ENCODE results near the gene PTPRN2. TPM values are rescaled to one million over a fixed set of nuclear protein-coding genes. Genes with fewer than 3 reads are reported as not detected.

PTPRN2 gene
- total and polyA plus RNA-seq, 2 donors (not counting 3 experiments of a cell fraction or from before 2014, with no cell fraction given) = 0.62 to 0.88 TPM

DNA sequence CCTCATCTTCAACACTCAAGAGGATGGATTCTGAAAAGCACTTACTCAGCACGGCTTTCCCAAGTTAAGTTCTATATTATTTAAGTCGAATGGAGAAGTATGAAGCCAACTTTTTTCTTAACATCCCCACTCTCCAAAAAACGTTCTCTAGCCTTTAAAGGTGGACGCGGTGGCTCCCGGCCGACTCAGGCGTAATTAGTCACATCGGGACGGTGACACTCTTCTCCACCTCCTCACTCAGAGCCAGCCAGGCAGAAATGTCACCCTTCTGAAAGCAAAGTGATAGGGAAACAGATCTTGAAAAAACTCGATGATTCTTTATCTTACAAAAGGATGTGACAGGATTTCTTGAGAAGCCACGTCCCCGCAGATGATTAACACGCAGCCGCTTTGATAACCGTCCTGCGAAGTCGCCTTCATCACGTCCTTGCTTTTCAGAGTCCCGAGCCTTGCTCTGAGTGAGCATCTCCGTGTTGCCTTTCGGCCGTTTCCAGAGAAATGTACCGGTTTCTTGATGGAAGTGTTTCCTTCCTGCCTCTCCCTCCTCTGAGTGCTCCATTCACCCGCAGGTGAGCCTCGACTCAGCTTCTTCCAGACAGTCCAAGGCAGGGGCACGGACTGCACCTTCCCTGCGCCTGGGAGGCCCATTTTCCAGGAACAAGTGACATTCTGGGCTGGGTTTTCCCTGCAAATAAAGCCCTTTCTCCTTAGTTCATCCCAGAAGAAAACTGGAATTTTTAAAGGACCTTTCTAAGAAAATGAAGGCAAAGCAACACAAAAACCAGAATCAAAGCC lies 936.1 kb downstream of the PTPRN2 start:
- no peaks in the 10 kb centered on the region for H3K27me3 ChIP-seq (ENCODE audit: control insufficient read depth in 2 of 2, insufficient read depth in 2 of 2, low read length in 2 of 2)
- no peak overlapping the region for H2AFZ ChIP-seq (ENCODE audit: low read depth, low read length)
- no peak overlapping the region for H3K4me3 ChIP-seq (replicated peaks in 1 of 3; ENCODE audit: insufficient read depth in 1 of 3, low read depth in 1 of 3, low read length in 3 of 3)
- TF ChIP-seq EZH2 (IDR thresholded peaks at IDR 0.05; ENCODE audit: borderline replicate concordance, low read depth, low read length, severe bottlenecking) (no peak), MYC (IDR thresholded peaks at IDR 0.05; ENCODE audit: low read depth, low read length) (no peak), JUN (IDR thresholded peaks at IDR 0.05; ENCODE audit: borderline replicate concordance, insufficient read depth, insufficient read length, low read depth) (no peak), POLR2AphosphoS5 (IDR thresholded peaks at IDR 0.05; ENCODE audit: insufficient read depth, low read depth, low read length) (no peak), GATA2 (IDR thresholded peaks at IDR 0.05; ENCODE audit: insufficient read depth, insufficient read length, low read depth, low read length) (no peak), POLR2A (IDR thresholded peaks at IDR 0.05; ENCODE audit: low read depth, low read length) (no peak), FOS (IDR thresholded peaks at IDR 0.05; ENCODE audit: borderline replicate concordance, insufficient read depth, low read length) (no peak)
- TF ChIP-seq, protein P1, sequence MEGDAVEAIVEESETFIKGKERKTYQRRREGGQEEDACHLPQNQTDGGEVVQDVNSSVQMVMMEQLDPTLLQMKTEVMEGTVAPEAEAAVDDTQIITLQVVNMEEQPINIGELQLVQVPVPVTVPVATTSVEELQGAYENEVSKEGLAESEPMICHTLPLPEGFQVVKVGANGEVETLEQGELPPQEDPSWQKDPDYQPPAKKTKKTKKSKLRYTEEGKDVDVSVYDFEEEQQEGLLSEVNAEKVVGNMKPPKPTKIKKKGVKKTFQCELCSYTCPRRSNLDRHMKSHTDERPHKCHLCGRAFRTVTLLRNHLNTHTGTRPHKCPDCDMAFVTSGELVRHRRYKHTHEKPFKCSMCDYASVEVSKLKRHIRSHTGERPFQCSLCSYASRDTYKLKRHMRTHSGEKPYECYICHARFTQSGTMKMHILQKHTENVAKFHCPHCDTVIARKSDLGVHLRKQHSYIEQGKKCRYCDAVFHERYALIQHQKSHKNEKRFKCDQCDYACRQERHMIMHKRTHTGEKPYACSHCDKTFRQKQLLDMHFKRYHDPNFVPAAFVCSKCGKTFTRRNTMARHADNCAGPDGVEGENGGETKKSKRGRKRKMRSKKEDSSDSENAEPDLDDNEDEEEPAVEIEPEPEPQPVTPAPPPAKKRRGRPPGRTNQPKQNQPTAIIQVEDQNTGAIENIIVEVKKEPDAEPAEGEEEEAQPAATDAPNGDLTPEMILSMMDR (IDR thresholded peaks at IDR 0.05; ENCODE audit: extremely low read depth in 1 of 2, insufficient read depth in 1 of 2, low read depth in 1 of 2, low read length in 2 of 2) = no peak
- TF ChIP-seq, protein P2, sequence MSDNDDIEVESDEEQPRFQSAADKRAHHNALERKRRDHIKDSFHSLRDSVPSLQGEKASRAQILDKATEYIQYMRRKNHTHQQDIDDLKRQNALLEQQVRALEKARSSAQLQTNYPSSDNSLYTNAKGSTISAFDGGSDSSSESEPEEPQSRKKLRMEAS (IDR thresholded peaks at IDR 0.05; ENCODE audit: insufficient read depth, insufficient read length) = no peak
- ChIA-PET CTCF (no interaction called here), POLR2A (no interaction called here)
- H4K20me1 ChIP-seq (replicated peaks; ENCODE audit: control insufficient read depth, extremely low read depth, insufficient read depth, low read length) = no peaks in the 10 kb centered on the region
- dilution Hi-C loops (cut with MboI; ENCODE audit: extremely low pct_ligation_motif_present, low sequenced_read_pairs) = no loop called here
- no peaks in the 10 kb centered on the region for H3K9me1 ChIP-seq (replicated peaks; ENCODE audit: control insufficient read depth, extremely low read depth, insufficient read depth, low read length)
- no TSS peak for BruUV-seq (replicated peaks)
- no peak overlapping the region for H3K4me2 ChIP-seq (ENCODE audit: insufficient read depth, low read length)
- no peak overlapping the region for H3K27ac ChIP-seq (ENCODE audit: insufficient read depth, low read depth, low read length)
- no peak for DNase-seq (ENCODE audit: low read depth, low spot score)
- no peaks in the 10 kb centered on the region for H3K79me2 ChIP-seq (ENCODE audit: control insufficient read depth, insufficient read depth, low read length)
- no peak overlapping the region for H3K9ac ChIP-seq (replicated peaks; ENCODE audit: extremely low read depth, insufficient read depth, low read length)
- H3K4me1 ChIP-seq (ENCODE audit: control insufficient read depth, extremely low read depth, insufficient read depth, low read length) = no peaks in the 10 kb centered on the region
- no peak for FAIRE-seq
- H3K9me3 ChIP-seq (replicated peaks; ENCODE audit: control insufficient read depth, insufficient read depth, low read length) = no peaks in the 10 kb centered on the region
- H3K36me3 ChIP-seq (ENCODE audit: control insufficient read depth in 2 of 2, extremely low read depth in 1 of 2, insufficient read depth in 2 of 2, low read length in 2 of 2) = no peaks in the 10 kb centered on the region
- intact Hi-C loops (cut with micrococcal nuclease) = no loop called here

All from endothelial cell of umbilical vein (primary cell).